GM18873 (cell line): ENCODE measurements around the gene RTN3.

Experiments used
- ATAC-seq: cut with Tn5 transposase; IDR thresholded peaks from one replicate; pipeline ENCODE4 v1.9.1; 2021; ENCODE audit warnings: mild to moderate bottlenecking, moderate library complexity, moderate number of reproducible peaks; ENCODE audit not compliant: unreplicated experiment, low FRiP score

The RTN3 gene

DNA sequence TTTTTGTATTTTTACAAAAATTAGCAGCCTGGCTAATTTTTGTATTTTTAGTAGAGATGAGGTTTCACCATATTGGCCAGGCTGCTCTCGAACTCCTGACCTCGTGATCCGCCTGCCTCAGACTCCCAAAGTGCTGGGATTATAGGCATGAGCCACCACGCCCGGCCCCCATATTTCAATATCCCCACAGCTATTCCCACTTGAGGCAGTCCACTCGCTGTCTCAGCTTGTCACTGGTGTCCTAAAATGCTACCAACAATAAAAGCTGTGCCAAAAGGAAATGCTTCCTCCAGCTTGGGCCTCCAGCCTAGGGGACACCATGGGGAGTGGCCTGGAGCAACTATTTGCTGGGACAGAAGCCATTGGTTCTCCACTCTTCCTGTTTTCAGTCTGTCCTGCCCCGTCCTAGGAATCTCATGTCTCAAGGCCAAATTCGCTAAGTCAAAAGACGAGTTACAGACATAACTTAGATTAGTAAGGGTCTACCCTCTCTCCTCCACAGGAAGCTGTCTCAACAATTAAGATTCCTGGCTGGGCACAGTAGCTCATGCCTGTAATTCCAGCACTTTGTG, 124.6 kb downstream of the RTN3 start:
- ATAC-seq, result no peak
